Midbrain (tissue), 1 donor: ENCODE measurements around the gene CASP3.
"Not testable (repeated sequence)": the region's sequence is repeated elsewhere in the genome, so short reads cannot be mapped to it uniquely, and the experiment has no call there.

Source experiments
- DNase-seq: peaks from one replicate; lab custom pipeline; 2025; lab: John Stamatoyannopoulos, UW

Gene CASP3

DNA sequence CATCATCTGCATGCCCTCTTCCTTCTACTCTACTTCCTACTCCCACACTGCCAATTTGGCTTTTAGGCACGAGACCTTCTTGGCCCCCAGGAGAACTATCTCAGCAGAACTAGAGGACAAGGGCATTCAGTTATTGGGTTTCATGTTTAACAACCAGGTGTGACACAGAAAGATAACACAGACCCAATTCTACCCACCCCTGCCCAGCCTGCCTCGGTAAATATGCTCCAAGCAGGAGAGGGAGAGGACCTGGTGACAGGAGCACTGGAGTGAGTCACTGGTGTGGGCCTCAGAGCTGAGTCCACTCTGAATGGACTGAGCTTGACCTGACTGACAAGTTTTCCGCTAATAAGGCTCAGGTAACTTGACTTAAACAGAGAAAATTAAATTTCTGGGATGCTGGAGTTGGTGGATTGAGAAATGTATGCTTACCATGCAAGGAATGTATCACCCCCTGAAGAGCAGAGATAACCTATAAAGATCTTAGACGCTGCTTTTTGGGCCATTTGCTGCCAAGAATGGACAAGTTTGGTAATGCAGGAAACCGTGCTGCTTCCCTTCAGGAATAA, 52.5 kb downstream of the CASP3 start:
- DNase-seq = no peak

GRCh38 chr4:184596044-184596616, 53.1 kb downstream of the CASP3 start:
- no peak for DNase-seq

DNA sequence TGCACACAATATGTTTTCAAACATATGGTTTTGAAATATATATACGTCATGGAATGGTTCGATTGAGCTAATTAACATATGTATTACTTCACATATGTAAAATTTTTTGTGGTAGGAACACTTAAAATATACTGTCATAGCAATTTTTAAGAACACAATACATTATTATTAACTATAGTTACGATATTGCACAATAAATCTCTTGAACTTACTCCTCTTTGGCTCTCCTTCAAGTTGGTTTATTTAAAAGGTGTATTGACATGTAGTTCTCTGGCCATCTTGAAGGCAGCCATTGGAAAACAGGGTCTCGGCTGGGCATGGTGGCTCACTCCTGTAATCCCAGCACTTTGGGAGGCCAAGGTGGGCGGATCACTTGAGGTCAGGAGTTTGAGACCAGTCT, 53.8 kb downstream of the CASP3 start:
- DNase-seq = no peak

GRCh38 chr4:184593461-184593860, 55.8 kb downstream of the CASP3 start:
- no peak for DNase-seq

- DNase-seq = not testable (repeated sequence)
Observed at GRCh38 chr4:184591747-184592270, 57.4 kb downstream of the CASP3 start.

- no peak for DNase-seq
Observed at GRCh38 chr4:184591070-184591677, 58.1 kb downstream of the CASP3 start.

DNA sequence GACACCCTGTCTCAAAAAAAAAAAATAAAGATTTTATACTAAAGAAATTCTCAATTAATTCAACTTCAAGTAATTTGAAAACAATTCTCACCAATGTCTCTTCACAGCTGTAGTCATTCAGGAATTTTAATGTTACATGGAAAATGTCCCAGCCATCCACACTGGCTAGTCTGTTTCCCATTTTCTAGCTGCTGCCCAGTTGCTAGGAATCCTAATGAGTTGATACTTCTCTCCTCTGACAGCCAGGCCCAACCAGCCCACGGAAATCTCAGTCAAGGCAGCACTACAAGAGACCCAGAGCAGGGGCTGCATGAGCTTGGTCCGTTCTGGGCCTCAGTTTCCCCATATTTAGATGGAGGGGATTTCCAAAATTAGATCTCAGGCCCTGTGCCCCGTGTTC, 59.1 kb downstream of the CASP3 start:
- no peak for DNase-seq

- no peak for DNase-seq
Observed at GRCh38 chr4:184588893-184589292, 60.4 kb downstream of the CASP3 start.

GRCh38 chr4:184587701-184588100, 61.5 kb downstream of the CASP3 start:
- peak; percentile 50 for DNase-seq

GRCh38 chr4:184587221-184587620, 62.0 kb downstream of the CASP3 start:
- DNase-seq = no peak

GRCh38 chr4:184583738-184584502, 65.3 kb downstream of the CASP3 start:
- no peak for DNase-seq
